Activated B cell treated with CpG ODN at 0.5 μM for 24 hours (primary cell): ENCODE measurements around the gene WBP1L. TPM values are rescaled to one million over a fixed set of nuclear protein-coding genes. Genes with fewer than 3 reads are reported as not detected.
A peak's percentile ranks its signal among the peaks of the same experiment; 100 is the strongest.

Experiments used
- ATAC-seq: fragments of 200-7000 bp; cut with Tn5 transposase; one replicate; pipeline ENCODE4 v1.10.0; 2021; ENCODE audit warnings: low read depth, mild to moderate bottlenecking, moderate library complexity
- CTCF ChIA-PET: fragments of 350-600 bp; sonication (Branson Sonifier 250); formaldehyde crosslinking; loops from one replicate; lab custom pipeline; 2021; ENCODE audit warnings: antibody characterized with exemption; lab: Charles Lee
- POLR2A ChIA-PET: fragments of 350-600 bp; sonication (Branson Sonifier 250); formaldehyde crosslinking; loops from one replicate; lab custom pipeline; 2021; ENCODE audit warnings: antibody characterized with exemption; lab: Charles Lee
- DNase-seq: peaks from one replicate; pipeline ENCODE4 v3.0.0; 2022
- H3K27ac Mint-ChIP-seq: one replicate; pipeline ENCODE4 v1.8.0; 2020; ENCODE audit warnings: mixed read lengths
- H3K27me3 Mint-ChIP-seq: one replicate; pipeline ENCODE4 v1.8.0; 2021; ENCODE audit warnings: mixed read lengths
- H3K36me3 Mint-ChIP-seq: one replicate; pipeline ENCODE4 v1.8.0; 2021; ENCODE audit warnings: low read depth, mixed read lengths
- H3K4me1 Mint-ChIP-seq: one replicate; pipeline ENCODE4 v1.8.0; 2021; ENCODE audit warnings: mixed read lengths
- H3K4me3 Mint-ChIP-seq: one replicate; pipeline ENCODE4 v1.8.0; 2020; ENCODE audit warnings: mild to moderate bottlenecking, mixed read lengths
- H3K9me3 Mint-ChIP-seq: one replicate; pipeline ENCODE4 v1.8.0; 2020; ENCODE audit warnings: mixed read lengths
- intact Hi-C: fragments of 100-400 bp; cut with micrococcal nuclease; formaldehyde crosslinking; loops from one replicate; pipeline ENCODE4 v1.15.1; 2024
- total RNA-seq: library from RNA; stranded (reverse); gene quantifications from 2 replicates; pipeline ENCODE4 v1.2.3, GENCODE V29; 2022
- TF ChIP-seq, protein P1 (sequence below): fragments of 200-600 bp; IDR thresholded peaks from one replicate; pipeline ENCODE4 v1.8.0; 2022; ENCODE audit warnings: antibody characterized with exemption, mild to moderate bottlenecking

WBP1L gene
- total RNA-seq, 1 donor from 2014 or later, result 30.5 TPM

DNA sequence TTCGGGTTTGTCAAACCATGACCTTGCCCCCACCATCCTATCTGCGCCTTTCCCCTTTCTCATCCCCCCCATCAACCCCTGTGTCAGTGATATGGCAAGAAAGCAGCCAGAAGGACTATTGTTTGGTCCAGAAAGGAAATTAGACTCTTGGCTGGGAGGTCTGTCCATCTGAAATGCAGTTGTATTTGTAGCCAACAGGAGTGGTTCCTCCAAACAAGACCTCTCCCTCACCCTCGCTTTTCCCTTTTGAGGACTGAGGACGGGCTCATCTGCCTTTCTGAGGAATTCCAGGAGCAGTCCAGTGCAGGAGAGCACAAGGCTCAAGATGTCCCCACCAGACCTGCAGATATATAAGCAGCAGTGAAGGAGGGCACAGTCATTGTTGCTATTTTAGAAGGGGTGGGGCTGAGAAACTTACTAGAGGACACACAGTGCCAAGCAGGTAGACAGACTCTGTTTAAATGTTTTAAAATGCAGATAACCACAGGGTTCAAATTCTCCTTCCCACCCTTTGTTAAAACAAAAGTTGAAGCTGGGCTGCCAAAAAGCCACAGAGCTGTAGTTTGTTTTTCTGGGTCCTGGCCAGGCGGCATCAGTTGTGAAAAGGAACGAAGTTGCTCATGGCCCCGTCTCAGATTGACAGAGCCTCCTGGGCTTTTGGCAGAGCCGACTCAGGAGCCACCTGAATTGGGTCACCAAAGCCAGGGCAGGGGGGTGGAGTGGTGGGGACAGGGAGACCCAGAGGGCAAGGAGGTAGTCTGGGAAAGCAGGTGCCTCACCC is 56.1 kb downstream of the WBP1L start:
- no peaks in the 10 kb centered on the region for H3K9me3 Mint-ChIP-seq
- TF ChIP-seq, protein P1, sequence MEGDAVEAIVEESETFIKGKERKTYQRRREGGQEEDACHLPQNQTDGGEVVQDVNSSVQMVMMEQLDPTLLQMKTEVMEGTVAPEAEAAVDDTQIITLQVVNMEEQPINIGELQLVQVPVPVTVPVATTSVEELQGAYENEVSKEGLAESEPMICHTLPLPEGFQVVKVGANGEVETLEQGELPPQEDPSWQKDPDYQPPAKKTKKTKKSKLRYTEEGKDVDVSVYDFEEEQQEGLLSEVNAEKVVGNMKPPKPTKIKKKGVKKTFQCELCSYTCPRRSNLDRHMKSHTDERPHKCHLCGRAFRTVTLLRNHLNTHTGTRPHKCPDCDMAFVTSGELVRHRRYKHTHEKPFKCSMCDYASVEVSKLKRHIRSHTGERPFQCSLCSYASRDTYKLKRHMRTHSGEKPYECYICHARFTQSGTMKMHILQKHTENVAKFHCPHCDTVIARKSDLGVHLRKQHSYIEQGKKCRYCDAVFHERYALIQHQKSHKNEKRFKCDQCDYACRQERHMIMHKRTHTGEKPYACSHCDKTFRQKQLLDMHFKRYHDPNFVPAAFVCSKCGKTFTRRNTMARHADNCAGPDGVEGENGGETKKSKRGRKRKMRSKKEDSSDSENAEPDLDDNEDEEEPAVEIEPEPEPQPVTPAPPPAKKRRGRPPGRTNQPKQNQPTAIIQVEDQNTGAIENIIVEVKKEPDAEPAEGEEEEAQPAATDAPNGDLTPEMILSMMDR, result no peak
- H3K4me3 Mint-ChIP-seq, result no peak overlapping the region
- ChIA-PET POLR2A (no interaction called here), CTCF (no interaction called here)
- H3K4me1 Mint-ChIP-seq, result peaks cover 61% of the 10 kb centered on the region
- no peaks in the 10 kb centered on the region for H3K27me3 Mint-ChIP-seq
- ATAC-seq, result no peak
- no peak for DNase-seq
- H3K27ac Mint-ChIP-seq, result peak overlapping the region; percentile 63
- intact Hi-C loops, result no loop called here
- peaks cover 57% of the 10 kb centered on the region for H3K36me3 Mint-ChIP-seq

DNA sequence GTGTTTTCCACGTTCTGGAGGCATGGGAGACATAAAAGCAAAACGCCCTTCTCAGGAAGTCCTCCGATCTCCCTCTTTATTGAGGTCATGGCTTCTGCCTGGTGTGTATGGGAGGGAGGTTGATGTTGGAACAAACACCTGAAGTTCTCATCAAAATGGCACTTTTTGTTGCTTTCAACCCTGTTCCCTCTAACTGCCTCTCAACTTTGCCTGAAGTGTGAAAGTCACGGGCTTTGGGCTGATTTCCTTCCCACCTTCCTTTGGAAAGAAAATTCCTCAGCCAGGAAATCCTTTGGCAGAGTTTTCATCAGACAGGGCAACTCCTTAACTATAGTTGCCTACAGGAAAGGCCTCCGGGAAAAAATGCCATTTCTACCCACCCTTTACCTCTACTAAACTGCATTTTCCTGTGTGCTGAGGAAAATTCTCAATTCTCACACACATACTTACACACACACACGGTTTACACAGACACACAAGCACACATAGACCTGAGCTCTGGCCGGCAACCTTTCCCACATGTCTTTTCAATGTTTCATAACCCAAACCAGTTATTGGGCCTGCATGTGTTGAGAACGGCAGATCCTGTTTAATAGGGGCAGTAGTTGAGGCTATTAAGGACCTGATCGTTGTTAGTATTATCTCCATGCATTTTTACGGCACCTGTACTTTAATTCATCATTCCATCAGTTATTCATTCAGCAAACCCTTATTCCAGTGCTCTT is 57.0 kb downstream of the WBP1L start:
- ChIA-PET POLR2A (no interaction called here), CTCF (no interaction called here)
- Mint-ChIP-seq H3K4me1 (peaks cover 53% of the 10 kb centered on the region), H3K9me3 (no peaks in the 10 kb centered on the region), H3K27me3 (no peaks in the 10 kb centered on the region), H3K27ac (peak overlapping the region; percentile 1), H3K36me3 (peaks cover 61% of the 10 kb centered on the region), H3K4me3 (no peak overlapping the region)
- intact Hi-C loops, result no loop called here
- TF ChIP-seq, protein P1, result no peak
- DNase-seq (no peak), ATAC-seq (no peak)

DNA sequence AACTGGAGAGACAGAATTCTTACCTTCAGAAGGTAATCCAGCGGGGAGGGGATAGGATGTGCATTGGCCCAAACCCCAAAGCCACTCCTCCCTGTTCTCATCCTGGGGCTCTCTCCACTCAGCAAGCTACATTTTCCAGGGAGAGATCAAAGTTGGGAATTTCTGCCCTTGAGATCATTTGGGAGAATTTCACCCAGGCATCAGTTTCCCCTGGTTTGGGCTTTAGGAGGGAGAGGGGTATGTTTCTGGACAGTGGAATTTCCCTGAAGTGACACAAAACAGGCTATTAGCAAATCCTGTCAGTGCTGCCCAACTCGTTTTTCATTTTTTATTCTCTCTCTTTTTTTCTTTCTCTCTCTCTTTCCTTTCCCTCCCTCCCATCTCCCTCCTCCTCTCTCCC is 57.7 kb downstream of the WBP1L start:
- Mint-ChIP-seq H3K4me3 (no peak overlapping the region), H3K9me3 (no peaks in the 10 kb centered on the region), H3K27ac (peak overlapping the region; percentile 1), H3K4me1 (peaks cover 46% of the 10 kb centered on the region), H3K36me3 (peaks cover 63% of the 10 kb centered on the region), H3K27me3 (no peaks in the 10 kb centered on the region)
- CTCF ChIA-PET, result no interaction called here
- DNase-seq (no peak), ATAC-seq (no peak)
- TF ChIP-seq, protein P1, result no peak
- POLR2A ChIA-PET, result no interaction called here
- intact Hi-C loops, result no loop called here

DNA sequence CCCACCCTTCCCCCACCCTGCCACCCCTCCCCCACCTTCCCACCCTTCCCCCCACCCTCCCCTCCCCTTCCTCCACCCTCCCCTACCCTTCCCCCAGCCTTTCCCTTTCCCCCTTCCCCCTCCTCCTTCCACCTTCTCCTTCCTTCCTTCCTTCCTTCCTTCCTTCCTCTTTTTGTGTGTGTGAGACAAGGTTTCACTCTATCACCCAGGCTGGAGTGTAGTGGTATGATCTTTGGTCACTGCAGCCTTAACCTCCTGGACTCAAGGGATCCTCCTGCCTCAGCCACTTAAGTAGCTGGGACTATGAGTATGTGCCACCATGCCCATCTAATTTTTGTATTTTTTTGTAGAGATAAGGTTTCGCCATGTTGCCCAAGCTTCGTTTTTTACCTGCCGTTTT is 58.2 kb downstream of the WBP1L start:
- intact Hi-C loops, result no loop called here
- CTCF ChIA-PET, result no interaction called here
- POLR2A ChIA-PET, result no interaction called here

More for the DNA sequence above, 58.2 kb downstream of the WBP1L start:
- Mint-ChIP-seq H3K27ac (peak overlapping the region; percentile 67), H3K4me3 (peak overlapping the region; percentile 24), H3K27me3 (no peaks in the 10 kb centered on the region), H3K4me1 (peaks cover 41% of the 10 kb centered on the region), H3K36me3 (peaks cover 67% of the 10 kb centered on the region), H3K9me3 (no peaks in the 10 kb centered on the region)
- DNase-seq, result no peak
- TF ChIP-seq, protein P1, result no peak
- no peak for ATAC-seq
